ENCODE measurements around the gene HIGD1A. TPM values are rescaled to one million over a fixed set of nuclear protein-coding genes. Genes with fewer than 3 reads are reported as not detected.

HIGD1A gene
- total and polyA plus RNA-seq, 9 of the 15 experiments (the other 6 are each of a cell fraction or from before 2014, with no cell fraction given): 165 to 1,185 (median 333) TPM

GRCh38 chr3:42836150-42837123, 32.1 kb upstream of the HIGD1A start (continued):
- TF ChIP-seq ZNF12 (CRISPR knock-in tag; IDR thresholded peaks at IDR 0.05) (peak; percentile 75; the same call in 1 of the 2 replicates), LARP7 (IDR thresholded peaks at IDR 0.05) (no peak), POLR2AphosphoS2 (IDR thresholded peaks at IDR 0.05; ENCODE audit: low read length) (no peak), ZNF134 (CRISPR knock-in tag; conservative IDR thresholded peaks at IDR 0.05) (no peak), RAD21 (CRISPR knock-in tag; conservative IDR thresholded peaks at IDR 0.05 in 1 of 2, IDR thresholded peaks at IDR 0.05 in 1 of 2) (peak; percentile 6 to 23; a peak in 1 of 4 replicates), ZNF655 (CRISPR knock-in tag; IDR thresholded peaks at IDR 0.05) (no peak), HES1 (IDR thresholded peaks at IDR 0.05; ENCODE audit: low read depth) (no peak), MAFF (IDR thresholded peaks at IDR 0.05; ENCODE audit: low read length) (no peak), COPS2 (conservative IDR thresholded peaks at IDR 0.05) (no peak), SOX6 (IDR thresholded peaks at IDR 0.05) (peak; percentile 94), NCOA4 (IDR thresholded peaks at IDR 0.05; ENCODE audit: partially characterized antibody) (peak; percentile 45), NRF1 (conservative IDR thresholded peaks at IDR 0.05 in 1 of 2, IDR thresholded peaks at IDR 0.05 in 1 of 2) (peak in 1 of 2 experiments; percentile 13; a peak in 1 of 4 replicates), PURB (CRISPR knock-in tag; IDR thresholded peaks at IDR 0.05; ENCODE audit: low read depth) (no peak), ZBTB9 (CRISPR knock-in tag; IDR thresholded peaks at IDR 0.05) (peak; percentile 66; the same call in 1 of the 2 replicates), GATAD2B (IDR thresholded peaks at IDR 0.05; ENCODE audit: borderline replicate concordance) (peak; percentile 87; the same call in 1 of the 2 replicates), HDAC2 (IDR thresholded peaks at IDR 0.05) (peak; percentile 85), CTCFL (IDR thresholded peaks at IDR 0.05; ENCODE audit: borderline replicate concordance, insufficient read depth, low read depth, low read length, poor library complexity, severe bottlenecking) (no peak), MTF1 (CRISPR knock-in tag; IDR thresholded peaks at IDR 0.05; ENCODE audit: borderline replicate concordance) (no peak), RBM14 (IDR thresholded peaks at IDR 0.05; ENCODE audit: borderline replicate concordance, insufficient read depth, low read depth, low read length) (no peak), ERF (CRISPR knock-in tag; IDR thresholded peaks at IDR 0.05) (no peak), DACH1 (IDR thresholded peaks at IDR 0.05; ENCODE audit: partially characterized antibody) (peak; percentile 59), ZBED1 (IDR thresholded peaks at IDR 0.05) (no peak), TAF15 (IDR thresholded peaks at IDR 0.05; ENCODE audit: low read depth, low read length) (no peak), ZNF263 (CRISPR knock-in tag; IDR thresholded peaks at IDR 0.05; ENCODE audit: borderline replicate concordance) (peak; percentile 58; the same call in 1 of the 2 replicates)
